Measurements from ENCODE around the gene CPT1C. TPM values are rescaled to one million over a fixed set of nuclear protein-coding genes. Genes with fewer than 3 reads are reported as not detected.

The CPT1C gene
- total RNA-seq, 4 donors from 2014 or later, result 1.8 to 5.9 (median 4.8) TPM

- TF ChIP-seq CTCF (IDR thresholded peaks at IDR 0.05), result no peak
- no peak for ATAC-seq (ENCODE audit: low FRiP score)
- no peak for DNase-seq (ENCODE audit: low spot score)
Observed at GRCh38 chr19:49662011-49662410, 28.9 kb upstream of the CPT1C start.

- ATAC-seq (ENCODE audit: low FRiP score) (no peak), DNase-seq (ENCODE audit: low spot score) (no peak)
- no peak for TF ChIP-seq CTCF (IDR thresholded peaks at IDR 0.05)
Observed at GRCh38 chr19:49663224-49663623, 27.7 kb upstream of the CPT1C start.

- DNase-seq (ENCODE audit: low spot score) (peak; percentile 94), ATAC-seq (ENCODE audit: low FRiP score) (peak; percentile 74)
- TF ChIP-seq CTCF (IDR thresholded peaks at IDR 0.05), result no peak
Observed at GRCh38 chr19:49664171-49665035, 26.5 kb upstream of the CPT1C start.

GRCh38 chr19:49665036-49665350, 25.9 kb upstream of the CPT1C start:
- no peak for TF ChIP-seq CTCF (IDR thresholded peaks at IDR 0.05)
- DNase-seq (ENCODE audit: low spot score) (no peak), ATAC-seq (ENCODE audit: low FRiP score) (no peak)

GRCh38 chr19:49665351-49666119, 25.4 kb upstream of the CPT1C start, which contains the start of the genes BCL2L12 and IRF3:
TSS of gene BCL2L12 (plus strand) at chr19:49665933. CDS start at chr19:49666693, 760 bp downstream.
TSS of gene IRF3 (minus strand) at chr19:49665857. CDS start at chr19:49664838, 1,019 bp downstream.
- ATAC-seq (ENCODE audit: low FRiP score), result peak; percentile 93
- DNase-seq (ENCODE audit: low spot score), result peak; percentile 99
- no peak for TF ChIP-seq CTCF (IDR thresholded peaks at IDR 0.05)

GRCh38 chr19:49666120-49666444, 24.8 kb upstream of the CPT1C start:
- no peak for TF ChIP-seq CTCF (IDR thresholded peaks at IDR 0.05)
- ATAC-seq (ENCODE audit: low FRiP score) (no peak), DNase-seq (ENCODE audit: low spot score) (no peak)
